HepG2 (cell line): Measurements from ENCODE around the gene DOCK2. TPM values are rescaled to one million over a fixed set of nuclear protein-coding genes. Genes with fewer than 3 reads are reported as not detected.

Source experiments
- ATAC-seq: fragments of 200-7000 bp; cut with Tn5 transposase; 3 replicates; pipeline ENCODE4 v1.9.1; 2020; ENCODE audit warnings: mild to moderate bottlenecking, moderate library complexity
- BruUV-seq: library from RNA; stranded (reverse); fragments of 400-500 nt; replicated peaks from 2 replicates; lab custom pipeline; 2021; lab: Mats Ljungman, UMichigan
- CTCF ChIA-PET: fragments of 300-600 bp; formaldehyde crosslinking; extraction: SDS; loops from one replicate; lab custom pipeline; 2021; ENCODE audit warnings: low total read pairs, inconsistent platforms, low intra/inter-chr PET ratio; lab: Yijun Ruan, JAX
- POLR2A ChIA-PET: fragments of 350-600 bp; sonication (Branson Sonifier 250); formaldehyde crosslinking; loops from one replicate; lab custom pipeline; 2020; ENCODE audit warnings: antibody characterized with exemption, inconsistent platforms; lab: Yijun Ruan, JAX
- DNase-seq: peaks from one replicate; pipeline ENCODE4 v3.0.0-alpha.2; 2015; ENCODE audit warnings: low spot score
- FAIRE-seq: peaks from 3 replicates; lab custom pipeline; 2011; peaks lifted over from hg19 to GRCh38; lab: Jason Lieb, UNC
- H2AFZ ChIP-seq: one replicate; pipeline ENCODE4 v1.6.1; 2011; ENCODE audit warnings: low read length, inconsistent platforms
- H3K27ac ChIP-seq: fragments of 300-600 bp; 3 replicates; pipeline ENCODE4 v1.8.0; 2011; ENCODE audit warnings: mixed run types, mild to moderate bottlenecking, mixed read lengths, low read length, inconsistent platforms; ENCODE audit not compliant: insufficient read depth; ENCODE audit errors: extremely low read length
- H3K27me3 ChIP-seq, 2 experiments: fragments of 200-600 bp in 1 of 2; 2 replicates in 1 of 2; 3 replicates in 1 of 2; pipeline versions ENCODE4 v1.6.0 to v1.8.0; 2011; ENCODE audit warnings: low read length in 2 of 2, mild to moderate bottlenecking in 2 of 2, moderate library complexity in 2 of 2, inconsistent platforms in 1 of 2; ENCODE audit not compliant: insufficient read depth in 2 of 2, control insufficient read depth in 1 of 2
- H3K36me3 ChIP-seq, 2 experiments: fragments of 200-600 bp in 1 of 2; replicated peaks in 1 of 2; 2 replicates in 1 of 2; 3 replicates in 1 of 2; pipeline versions ENCODE4 v1.5.1 to v1.8.0; 2011; ENCODE audit warnings: low read length in 2 of 2, inconsistent platforms in 1 of 2; ENCODE audit not compliant: insufficient read depth in 2 of 2, control insufficient read depth in 1 of 2
- H3K4me1 ChIP-seq: 2 replicates; pipeline ENCODE4 v1.5.1; 2012; ENCODE audit warnings: low read length, inconsistent platforms; ENCODE audit not compliant: insufficient read depth
- H3K4me2 ChIP-seq: 2 replicates; pipeline ENCODE4 v1.6.0; 2011; ENCODE audit warnings: low read depth, low read length, inconsistent platforms
- H3K4me3 ChIP-seq, 3 experiments: fragments of 200-600 bp in 1 of 3; sonication (generic), shearing (Covaris generic) in 1 of 3; replicated peaks in 1 of 3; 2 replicates each; pipeline ENCODE4 v1.5.1; 2011 to 2016; ENCODE audit warnings: low read length in 3 of 3, inconsistent platforms in 2 of 3, low read depth in 2 of 3, mild to moderate bottlenecking in 2 of 3, control low read depth in 1 of 3, mixed read lengths in 1 of 3; ENCODE audit not compliant: insufficient read depth in 1 of 3
- H3K79me2 ChIP-seq: one replicate; pipeline ENCODE4 v1.6.1; 2011; ENCODE audit warnings: low read length, inconsistent platforms; ENCODE audit not compliant: insufficient read depth
- H3K9ac ChIP-seq: 2 replicates; pipeline ENCODE4 v1.6.0; 2011; ENCODE audit warnings: mild to moderate bottlenecking, low read depth, low read length, inconsistent platforms; ENCODE audit not compliant: insufficient read depth
- H3K9me3 ChIP-seq: 2 replicates; pipeline ENCODE4 v1.5.1; 2012; ENCODE audit warnings: mild to moderate bottlenecking, low read length
- H4K20me1 ChIP-seq: 2 replicates; pipeline ENCODE4 v1.6.0; 2011; ENCODE audit warnings: inconsistent platforms, mild to moderate bottlenecking, low read length, moderate library complexity; ENCODE audit not compliant: insufficient read depth
- KDM6A ChIP-seq: IDR thresholded peaks from 2 replicates; pipeline ENCODE4 v1.6.1; 2016; ENCODE audit warnings: low read depth
- NKX3-1 ChIP-seq: sonication (generic); formaldehyde crosslinking; IDR thresholded peaks from 2 replicates; pipeline ENCODE4 v1.5.0; 2020; ENCODE audit warnings: missing genetic modification reagents
- NONO ChIP-seq, 2 experiments: fragments of 450-650 bp in 1 of 2; sonication (generic) in 1 of 2; formaldehyde crosslinking in 1 of 2; IDR thresholded peaks in 1 of 2; conservative IDR thresholded peaks in 1 of 2; 2 replicates each; pipeline versions ENCODE4 v1.6.1 to v1.8.0; 2017 to 2022; ENCODE audit warnings: mild to moderate bottlenecking in 1 of 2, missing genetic modification reagents in 1 of 2, moderate library complexity in 1 of 2
- TCF7L2 ChIP-seq: IDR thresholded peaks from 2 replicates; pipeline ENCODE4 v1.6.1; 2011; ENCODE audit warnings: mild to moderate bottlenecking, low read depth, low read length, moderate library complexity
- ZSCAN30 ChIP-seq: sonication (generic); formaldehyde crosslinking; IDR thresholded peaks from 2 replicates; pipeline ENCODE4 v1.5.0; 2020; ENCODE audit warnings: mild to moderate bottlenecking, missing genetic modification reagents
- WGBS: methylation state at CpG from one replicate; pipeline ENCODE4 v1.1.6; 2017; ENCODE audit warnings: low lambda C conversion rate; 5-methylcytosine and 5-hydroxymethylcytosine counted together
- in situ Hi-C: cut with HindIII; loops from 2 replicates; pipeline ENCODE4 v1.10.0; 2017; ENCODE audit warnings: low pct_unique_long_range_greater_than_20kb; ENCODE audit not compliant: extremely low pct_ligation_motif_present
- intact Hi-C: fragments of 100-400 bp; cut with micrococcal nuclease; formaldehyde crosslinking; loops from one replicate; pipeline ENCODE4 v1.10.0; 2022; ENCODE audit not compliant: unreplicated experiment
- polyA plus RNA-seq, 8 experiments: library from polyadenylated mRNA; depleted of rRNA in 3 of 8; stranded (reverse) in 7 of 8; unstranded in 1 of 8; fragments of >200 nt; fragmentation: Illumina TruSeq in 4 of 8; extraction: Trizol in 4 of 8; gene quantifications; 2 replicates each; pipeline versions ENCODE4 v1.2.1 to v1.2.3, GENCODE V29; 2011 to 2016; ENCODE audit warnings: low read depth in 4 of 8, missing spikeins in 1 of 8, mixed read lengths in 1 of 8; ENCODE audit not compliant: insufficient read depth in 1 of 8
- total RNA-seq, 5 experiments: library from RNA; depleted of rRNA; stranded (reverse); fragments of >200 nt; fragmentation: Illumina TruSeq; extraction: Trizol; gene quantifications; 2 replicates each; pipeline ENCODE4 v1.2.3, GENCODE V29; 2016; ENCODE audit warnings: low read depth in 1 of 5
- TF ChIP-seq, protein P1 (sequence below): sonication (generic); formaldehyde crosslinking; IDR thresholded peaks from 2 replicates; pipeline ENCODE4 v1.5.1; 2020; ENCODE audit warnings: missing genetic modification reagents, mild to moderate bottlenecking, borderline replicate concordance
- TF ChIP-seq, protein P2 (sequence below): sonication (generic); formaldehyde crosslinking; IDR thresholded peaks from 2 replicates; pipeline ENCODE4 v1.5.0; 2020; ENCODE audit warnings: missing genetic modification reagents
- TF ChIP-seq, protein P3 (sequence below): sonication (generic); formaldehyde crosslinking; IDR thresholded peaks from 2 replicates; pipeline ENCODE4 v1.5.1; 2020; ENCODE audit warnings: missing genetic modification reagents, mild to moderate bottlenecking, borderline replicate concordance

DOCK2 gene
- total and polyA plus RNA-seq, 2 of the 13 experiments (the other 11 are each of a cell fraction or from before 2014, with no cell fraction given) = not detected

DNA sequence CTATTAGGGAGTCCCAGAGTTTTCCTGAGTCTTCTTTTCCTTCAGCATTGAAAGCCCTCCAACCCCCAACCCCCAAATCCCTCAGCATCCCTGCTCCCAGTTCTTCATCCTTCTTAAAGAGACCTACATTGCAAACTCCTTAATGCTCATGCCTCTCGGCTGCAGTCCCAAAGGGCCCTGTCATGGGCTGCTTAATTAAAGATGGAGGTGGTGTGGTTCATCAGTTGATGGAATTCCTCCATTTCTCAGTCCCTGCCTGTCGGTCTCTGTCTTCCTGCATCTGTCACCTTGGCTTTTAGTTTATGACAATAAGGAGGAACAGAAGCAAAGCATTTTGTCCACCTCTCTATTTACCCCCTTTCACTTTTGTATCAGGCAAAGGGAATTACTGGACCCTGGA is 470.6 kb downstream of the DOCK2 start:
- no peaks in the 10 kb centered on the region for H3K36me3 ChIP-seq
- intact Hi-C loops = no loop called here
- ATAC-seq (no peak), FAIRE-seq (no peak), DNase-seq (no peak)
- no peaks in the 10 kb centered on the region for H3K4me1 ChIP-seq
- no TSS peak for BruUV-seq
- CTCF ChIA-PET = no interaction called here
- POLR2A ChIA-PET = no interaction called here
- H4K20me1 ChIP-seq = no peaks in the 10 kb centered on the region
- H2AFZ ChIP-seq = no peak overlapping the region
- 9% methylated on average over 2 of the region's 2 CpGs for WGBS
- no peak overlapping the region for H3K27ac ChIP-seq
- peaks cover 0 to 6% of the 10 kb centered on the region in 2 experiments; a peak in 3 of 5 replicates for H3K27me3 ChIP-seq
- TF ChIP-seq, protein P1, sequence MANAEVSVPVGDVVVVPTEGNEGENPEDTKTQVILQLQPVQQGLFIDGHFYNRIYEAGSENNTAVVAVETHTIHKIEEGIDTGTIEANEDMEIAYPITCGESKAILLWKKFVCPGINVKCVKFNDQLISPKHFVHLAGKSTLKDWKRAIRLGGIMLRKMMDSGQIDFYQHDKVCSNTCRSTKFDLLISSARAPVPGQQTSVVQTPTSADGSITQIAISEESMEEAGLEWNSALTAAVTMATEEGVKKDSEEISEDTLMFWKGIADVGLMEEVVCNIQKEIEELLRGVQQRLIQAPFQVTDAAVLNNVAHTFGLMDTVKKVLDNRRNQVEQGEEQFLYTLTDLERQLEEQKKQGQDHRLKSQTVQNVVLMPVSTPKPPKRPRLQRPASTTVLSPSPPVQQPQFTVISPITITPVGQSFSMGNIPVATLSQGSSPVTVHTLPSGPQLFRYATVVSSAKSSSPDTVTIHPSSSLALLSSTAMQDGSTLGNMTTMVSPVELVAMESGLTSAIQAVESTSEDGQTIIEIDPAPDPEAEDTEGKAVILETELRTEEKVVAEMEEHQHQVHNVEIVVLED (CRISPR knock-in tag) = no peak
- TF ChIP-seq NONO (IDR thresholded peaks at IDR 0.05) (no peak), NONO (CRISPR knock-in tag; conservative IDR thresholded peaks at IDR 0.05) (no peak), TCF7L2 (no peak), ZSCAN30 (no peak), KDM6A (CRISPR knock-in tag) (no peak), NKX3-1 (no peak)
- TF ChIP-seq, protein P2, sequence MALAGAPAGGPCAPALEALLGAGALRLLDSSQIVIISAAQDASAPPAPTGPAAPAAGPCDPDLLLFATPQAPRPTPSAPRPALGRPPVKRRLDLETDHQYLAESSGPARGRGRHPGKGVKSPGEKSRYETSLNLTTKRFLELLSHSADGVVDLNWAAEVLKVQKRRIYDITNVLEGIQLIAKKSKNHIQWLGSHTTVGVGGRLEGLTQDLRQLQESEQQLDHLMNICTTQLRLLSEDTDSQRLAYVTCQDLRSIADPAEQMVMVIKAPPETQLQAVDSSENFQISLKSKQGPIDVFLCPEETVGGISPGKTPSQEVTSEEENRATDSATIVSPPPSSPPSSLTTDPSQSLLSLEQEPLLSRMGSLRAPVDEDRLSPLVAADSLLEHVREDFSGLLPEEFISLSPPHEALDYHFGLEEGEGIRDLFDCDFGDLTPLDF (CRISPR knock-in tag) = no peak
- TF ChIP-seq, protein P3, sequence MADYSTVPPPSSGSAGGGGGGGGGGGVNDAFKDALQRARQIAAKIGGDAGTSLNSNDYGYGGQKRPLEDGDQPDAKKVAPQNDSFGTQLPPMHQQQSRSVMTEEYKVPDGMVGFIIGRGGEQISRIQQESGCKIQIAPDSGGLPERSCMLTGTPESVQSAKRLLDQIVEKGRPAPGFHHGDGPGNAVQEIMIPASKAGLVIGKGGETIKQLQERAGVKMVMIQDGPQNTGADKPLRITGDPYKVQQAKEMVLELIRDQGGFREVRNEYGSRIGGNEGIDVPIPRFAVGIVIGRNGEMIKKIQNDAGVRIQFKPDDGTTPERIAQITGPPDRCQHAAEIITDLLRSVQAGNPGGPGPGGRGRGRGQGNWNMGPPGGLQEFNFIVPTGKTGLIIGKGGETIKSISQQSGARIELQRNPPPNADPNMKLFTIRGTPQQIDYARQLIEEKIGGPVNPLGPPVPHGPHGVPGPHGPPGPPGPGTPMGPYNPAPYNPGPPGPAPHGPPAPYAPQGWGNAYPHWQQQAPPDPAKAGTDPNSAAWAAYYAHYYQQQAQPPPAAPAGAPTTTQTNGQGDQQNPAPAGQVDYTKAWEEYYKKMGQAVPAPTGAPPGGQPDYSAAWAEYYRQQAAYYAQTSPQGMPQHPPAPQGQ (CRISPR knock-in tag) = no peak
- TF ChIP-seq, all 625 proteins: peak for 0
- no peak overlapping the region for H3K4me3 ChIP-seq
- no peaks in the 10 kb centered on the region for H3K9me3 ChIP-seq
- in situ Hi-C loops = no loop called here
- no peaks in the 10 kb centered on the region for H3K79me2 ChIP-seq
- no peak overlapping the region for H3K9ac ChIP-seq
- no peak overlapping the region for H3K4me2 ChIP-seq
